ENCODE data around the gene FMN1.

FMN1 gene

GRCh38 chr15:32843219-32843815, 351.2 kb downstream of the FMN1 start:
- no peak for DNase-seq

- DNase-seq = no peak
These were observed 352.4 kb downstream of the FMN1 start for GRCh38 chr15:32842081-32842480.

- no peak for DNase-seq
These were observed 353.8 kb downstream of the FMN1 start for GRCh38 chr15:32840507-32841245.

GRCh38 chr15:32838820-32839219, 355.7 kb downstream of the FMN1 start:
- DNase-seq = no peak

GRCh38 chr15:32838338-32838737, 356.2 kb downstream of the FMN1 start:
- DNase-seq = no peak

- no peak for DNase-seq
These were observed 356.6 kb downstream of the FMN1 start for GRCh38 chr15:32837935-32838334.

GRCh38 chr15:32834156-32834555, 360.4 kb downstream of the FMN1 start:
- DNase-seq = no peak

GRCh38 chr15:32833379-32833821, 361.1 kb downstream of the FMN1 start:
- DNase-seq = no peak

GRCh38 chr15:32831485-32831884, 363.0 kb downstream of the FMN1 start:
- DNase-seq = no peak

- DNase-seq = no peak
These were observed 364.3 kb downstream of the FMN1 start for GRCh38 chr15:32830241-32830640.

GRCh38 chr15:32829436-32829835, 365.1 kb downstream of the FMN1 start:
- DNase-seq = no peak

- DNase-seq = no peak
These were observed 365.9 kb downstream of the FMN1 start for GRCh38 chr15:32828507-32829186.

GRCh38 chr15:32826685-32827084, 367.8 kb downstream of the FMN1 start:
- no peak for DNase-seq

- DNase-seq = no peak
These were observed 369.3 kb downstream of the FMN1 start for GRCh38 chr15:32825219-32825618.

GRCh38 chr15:32824777-32825176, 369.7 kb downstream of the FMN1 start:
- DNase-seq = no peak

- DNase-seq = no peak
These were observed 370.8 kb downstream of the FMN1 start for GRCh38 chr15:32823750-32824149.

GRCh38 chr15:32822739-32823138, 371.8 kb downstream of the FMN1 start:
- DNase-seq = no peak

GRCh38 chr15:32819448-32819847, 375.1 kb downstream of the FMN1 start:
- no peak for DNase-seq

GRCh38 chr15:32818758-32819447, 375.6 kb downstream of the FMN1 start:
- DNase-seq = no peak

GRCh38 chr15:32817577-32817976, 376.9 kb downstream of the FMN1 start:
- no peak for DNase-seq

- no peak for DNase-seq
These were observed 387.2 kb downstream of the FMN1 start for GRCh38 chr15:32807331-32807730.

- no peak for DNase-seq
These were observed 390.9 kb downstream of the FMN1 start for GRCh38 chr15:32803631-32804030.

- DNase-seq = no peak
These were observed 392.1 kb downstream of the FMN1 start for GRCh38 chr15:32802286-32802936.
